ENCODE data around the gene MUC4.
A peak's percentile ranks its signal among the peaks of the same experiment; 100 is the strongest.

The MUC4 gene

GRCh38 chr3:195699860-195700259, 111.9 kb downstream of the MUC4 start:
- DNase-seq (ENCODE audit: low read depth, low spot score) = no peak

DNA sequence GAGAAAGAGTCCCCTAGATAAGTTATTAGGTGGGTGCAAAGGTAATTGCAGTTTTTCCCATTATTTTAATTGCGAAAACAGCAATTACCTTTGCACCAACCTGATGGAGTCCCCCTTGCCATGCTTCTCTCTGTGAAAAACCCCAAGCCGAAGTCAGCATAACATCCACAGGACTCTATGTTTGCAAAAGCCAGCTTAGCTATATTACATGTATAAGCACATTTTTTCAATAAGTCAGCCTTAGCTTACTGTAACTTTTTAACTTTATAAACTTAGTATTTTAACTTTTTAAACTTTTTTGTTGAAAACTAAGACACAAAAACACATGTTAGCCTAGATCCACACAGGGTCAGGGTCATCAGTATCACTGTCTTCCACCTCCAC, 112.3 kb downstream of the MUC4 start:
- no peak for DNase-seq (ENCODE audit: low read depth, low spot score)

DNA sequence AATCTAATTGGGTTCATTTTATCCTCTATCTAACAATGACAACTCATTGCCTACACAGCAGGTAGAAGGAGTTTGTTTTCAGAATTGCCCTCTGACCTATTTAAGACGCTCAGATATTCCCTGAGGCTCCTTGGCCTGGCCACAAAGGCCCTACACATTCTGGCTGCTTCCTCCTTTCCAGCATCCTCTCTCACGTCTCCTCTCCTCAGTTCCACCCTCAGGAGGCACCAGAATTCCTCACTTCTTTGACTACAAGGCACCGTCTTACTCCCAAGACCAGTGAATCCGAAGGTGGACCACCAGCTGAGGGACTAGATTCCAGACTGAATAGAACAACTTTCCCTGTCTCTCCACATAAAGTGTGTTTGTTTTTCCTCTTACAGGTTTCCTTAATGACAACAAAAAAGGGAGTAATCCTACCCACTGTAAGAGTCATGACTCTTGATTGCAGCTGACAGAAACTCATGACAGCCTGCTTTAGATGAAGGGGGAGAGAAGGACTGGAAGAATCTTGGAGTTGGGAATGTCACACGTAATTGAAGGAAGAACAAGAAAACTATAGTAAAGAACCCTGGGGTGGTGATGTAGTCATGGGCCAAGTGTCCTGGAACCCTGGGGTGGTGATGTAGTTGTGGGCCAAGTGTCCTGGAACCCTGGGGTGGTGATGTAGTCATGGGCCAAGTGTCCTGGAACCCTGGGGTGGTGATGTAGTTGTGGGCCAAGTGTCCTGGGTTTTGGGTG, 112.9 kb downstream of the MUC4 start:
- DNase-seq (ENCODE audit: low read depth, low spot score) = peak; percentile 95

DNA sequence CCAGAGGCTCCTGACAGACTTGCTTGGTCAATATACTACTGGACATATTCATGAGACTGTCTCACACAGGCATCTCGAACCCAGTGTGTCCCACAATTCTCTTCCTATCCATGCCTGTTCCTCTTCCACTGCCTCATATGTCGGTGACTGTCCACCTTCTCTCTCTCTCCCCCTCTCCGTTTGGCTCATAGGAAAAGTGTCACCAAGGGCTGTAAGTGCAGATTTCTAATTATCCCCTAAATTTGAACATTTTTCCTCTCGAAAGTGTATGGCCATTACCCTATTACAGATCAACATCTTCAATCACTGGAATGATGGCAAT, 113.4 kb downstream of the MUC4 start:
- no peak for DNase-seq (ENCODE audit: low read depth, low spot score)

DNA sequence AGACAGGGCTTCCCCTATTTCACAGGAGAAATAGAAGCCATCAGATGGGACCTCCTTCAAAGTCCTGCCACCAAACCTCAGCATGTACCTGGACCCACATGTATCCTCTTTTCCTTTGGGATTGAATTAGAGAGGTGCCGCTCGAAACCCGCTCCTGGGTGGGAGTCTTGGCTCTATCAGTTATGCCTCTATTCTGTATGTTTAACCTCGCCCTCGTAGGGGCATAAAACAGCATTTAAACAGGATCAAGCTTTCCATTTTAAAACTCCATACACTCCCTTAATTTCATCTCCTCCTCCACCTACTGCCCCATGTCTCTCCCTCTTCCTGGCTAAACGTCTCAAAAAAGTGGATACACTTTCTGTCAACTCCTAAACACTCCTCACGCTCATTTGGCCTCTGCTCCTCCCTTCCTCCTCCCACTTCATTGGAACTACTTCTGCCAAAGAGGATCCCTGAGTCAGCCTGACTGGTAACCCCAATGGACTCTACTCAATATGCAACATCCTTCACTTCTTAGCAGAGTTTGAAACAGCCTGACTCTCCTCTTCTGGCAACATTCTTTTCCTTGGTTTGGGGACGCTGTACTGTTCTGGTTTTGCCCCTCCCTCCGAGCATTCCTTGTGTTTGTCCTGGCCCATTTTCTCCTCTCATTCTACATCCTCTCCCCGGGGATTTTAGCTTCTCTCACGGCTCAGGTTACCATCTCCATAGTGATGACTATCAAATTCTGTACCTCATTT, 114.0 kb downstream of the MUC4 start:
- peak; percentile 100 for DNase-seq (ENCODE audit: low read depth, low spot score)

Data from smooth muscle cell of the brain vasculature (primary cell).